GM18861 (cell line): ENCODE measurements around the gene TNP2.
"Not testable (repeated sequence)": the region's sequence is repeated elsewhere in the genome, so short reads cannot be mapped to it uniquely, and the experiment has no call there.

Source experiments
- ATAC-seq: cut with Tn5 transposase; IDR thresholded peaks from one replicate; pipeline ENCODE4 v1.9.1; 2021; ENCODE audit not compliant: unreplicated experiment

TNP2 gene

DNA sequence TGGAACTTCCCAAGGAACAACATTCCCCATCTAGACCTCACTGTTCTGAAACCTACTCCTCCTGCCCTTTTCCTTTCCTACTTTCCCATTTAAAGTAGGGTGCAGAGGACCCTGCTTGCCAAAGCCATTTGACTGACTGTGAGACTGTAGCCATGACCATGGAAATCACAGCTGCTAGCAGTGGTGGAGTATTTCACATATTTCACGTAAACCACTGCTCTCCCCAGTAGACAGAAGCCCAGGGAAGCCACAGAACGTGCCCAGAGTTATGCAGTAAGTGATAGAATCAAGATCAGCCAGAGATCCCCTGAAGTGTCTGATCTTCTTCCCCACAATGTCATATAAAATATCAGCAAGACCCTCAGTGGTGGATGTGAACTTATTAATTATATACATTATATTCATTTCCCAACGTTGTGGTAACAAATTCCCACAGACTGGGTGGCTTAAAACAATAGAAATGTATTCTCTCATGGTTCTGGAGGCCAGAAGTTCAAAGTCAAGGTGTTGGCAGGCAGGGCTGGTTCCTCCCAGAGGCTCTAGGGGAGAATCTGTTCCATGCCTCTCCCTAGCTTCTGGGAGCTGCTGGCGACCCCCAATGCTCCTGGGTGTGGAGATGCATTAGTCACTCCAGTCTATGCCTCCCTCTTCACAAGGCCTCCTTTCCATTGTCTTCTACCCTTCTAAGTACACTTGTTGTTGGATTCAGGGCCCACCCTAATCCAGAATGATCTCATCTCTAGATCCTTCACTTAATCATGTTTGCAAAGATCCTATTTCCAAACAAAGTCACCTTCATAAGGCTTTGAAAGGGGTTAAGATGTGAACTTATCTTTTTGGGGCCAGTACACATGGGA is 32.7 kb upstream of the TNP2 start:
- ATAC-seq = no peak

DNA sequence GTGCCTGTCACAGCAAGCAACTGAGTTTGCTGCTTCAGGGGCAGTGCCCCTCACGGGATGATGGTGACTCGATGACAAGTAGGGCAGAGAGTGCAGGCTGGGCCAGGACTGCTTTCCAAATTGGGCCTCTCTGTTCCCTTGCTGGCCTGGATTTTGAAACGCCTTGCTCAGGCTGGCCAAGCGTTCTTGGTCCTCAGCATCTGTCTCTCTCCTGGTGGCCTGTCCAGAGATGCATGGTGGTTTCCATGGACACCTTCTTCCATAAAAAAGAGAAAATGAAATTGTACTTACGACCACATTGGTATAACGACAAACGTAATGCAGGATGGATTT is 31.4 kb upstream of the TNP2 start:
- no peak for ATAC-seq

DNA sequence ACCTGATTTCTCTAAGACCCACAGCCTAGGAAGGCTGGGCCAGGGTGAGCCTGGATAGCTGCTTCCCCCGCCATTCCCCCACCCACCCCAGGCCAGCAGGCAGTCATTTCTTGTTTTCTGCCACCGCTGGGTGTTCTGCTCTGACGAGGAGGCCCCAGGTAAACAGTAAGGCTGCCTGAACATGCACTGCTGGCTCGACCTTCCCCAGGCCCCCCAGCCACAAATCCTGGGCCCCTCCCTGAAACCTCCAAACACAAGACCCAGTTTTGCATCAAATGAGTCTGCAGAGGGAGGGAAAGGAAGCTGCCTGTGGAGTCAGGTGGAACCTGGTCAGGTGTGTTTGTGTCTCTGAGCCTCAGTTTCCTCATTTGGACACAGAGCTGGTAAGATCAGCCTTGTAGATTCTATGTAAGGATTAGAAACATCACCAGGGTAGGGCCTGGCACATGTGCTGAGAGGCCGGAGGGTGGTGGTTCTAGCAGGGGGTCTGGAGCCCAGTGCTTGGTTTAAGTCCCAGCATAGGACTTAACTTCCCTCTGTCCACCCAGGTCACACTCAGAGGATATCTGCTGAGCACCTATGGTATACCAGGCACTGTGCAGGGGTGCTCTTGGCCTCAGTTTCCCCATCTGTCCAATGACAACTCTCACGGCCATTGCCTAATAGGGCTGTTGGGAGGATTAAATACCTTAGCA is 30.9 kb upstream of the TNP2 start:
- no peak for ATAC-seq

DNA sequence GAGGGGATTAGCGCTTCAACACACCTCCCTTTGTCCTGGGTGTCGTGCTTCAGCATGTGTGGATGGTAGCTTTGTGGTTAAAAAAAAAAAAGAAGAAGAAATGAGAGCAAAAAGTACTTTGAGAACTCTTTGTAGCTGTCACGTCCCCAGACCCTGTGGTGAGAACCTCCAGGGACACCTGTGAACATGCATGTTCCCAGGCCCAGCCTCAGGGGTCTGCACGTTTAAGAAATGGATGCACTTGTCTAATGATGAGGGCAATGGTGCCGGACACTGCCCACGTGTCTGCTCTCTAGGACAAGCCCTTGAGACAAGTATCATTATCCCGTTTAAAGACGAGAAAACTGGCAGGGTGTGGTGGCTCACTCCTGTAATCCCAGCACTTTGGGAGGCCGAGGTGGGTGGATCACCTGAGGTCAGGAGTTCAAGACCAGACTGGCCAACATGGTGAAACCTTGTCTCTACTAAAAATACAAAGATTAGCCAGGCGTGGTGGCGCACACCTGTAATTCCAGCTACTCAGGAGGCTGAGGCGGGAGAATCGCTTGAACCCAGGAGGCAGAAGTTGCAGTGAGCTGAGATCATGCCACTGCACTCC is 29.9 kb upstream of the TNP2 start:
- ATAC-seq = not testable (repeated sequence)

DNA sequence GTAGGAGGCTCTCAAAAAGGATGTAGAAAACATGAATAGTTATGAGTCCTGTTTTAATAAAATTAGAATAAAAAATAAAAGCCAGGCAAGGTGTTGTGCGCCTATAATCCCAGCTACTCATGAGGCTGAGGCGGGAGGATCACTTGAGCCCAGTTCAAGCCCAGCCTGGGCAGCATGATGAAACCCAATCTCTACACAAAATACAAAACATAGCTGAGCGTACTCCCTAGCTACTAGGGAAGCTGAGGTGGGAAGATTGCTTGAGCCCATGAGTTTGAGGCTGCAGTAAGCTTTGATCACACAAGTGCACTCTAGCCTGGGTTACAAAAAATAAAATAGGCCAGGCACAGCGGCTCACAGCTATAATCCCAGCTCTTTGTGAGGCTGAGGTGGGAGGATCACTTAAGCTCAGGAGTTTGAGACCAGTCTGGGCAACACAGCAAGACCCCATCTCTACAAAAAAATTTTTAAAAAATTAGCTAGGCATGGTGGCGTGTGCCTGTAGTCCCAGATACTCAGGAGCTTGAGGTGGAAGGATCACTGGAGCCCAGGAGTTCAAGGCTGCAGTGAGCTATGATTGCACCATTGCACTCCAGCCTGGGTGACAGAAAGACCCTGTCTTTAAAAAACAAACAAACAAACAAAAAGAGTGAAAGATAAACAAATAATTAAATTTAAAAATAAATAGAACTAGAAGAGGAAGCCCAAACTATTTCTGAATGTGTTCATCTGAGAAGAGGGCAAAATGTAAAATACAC is 29.2 kb upstream of the TNP2 start:
- no peak for ATAC-seq

DNA sequence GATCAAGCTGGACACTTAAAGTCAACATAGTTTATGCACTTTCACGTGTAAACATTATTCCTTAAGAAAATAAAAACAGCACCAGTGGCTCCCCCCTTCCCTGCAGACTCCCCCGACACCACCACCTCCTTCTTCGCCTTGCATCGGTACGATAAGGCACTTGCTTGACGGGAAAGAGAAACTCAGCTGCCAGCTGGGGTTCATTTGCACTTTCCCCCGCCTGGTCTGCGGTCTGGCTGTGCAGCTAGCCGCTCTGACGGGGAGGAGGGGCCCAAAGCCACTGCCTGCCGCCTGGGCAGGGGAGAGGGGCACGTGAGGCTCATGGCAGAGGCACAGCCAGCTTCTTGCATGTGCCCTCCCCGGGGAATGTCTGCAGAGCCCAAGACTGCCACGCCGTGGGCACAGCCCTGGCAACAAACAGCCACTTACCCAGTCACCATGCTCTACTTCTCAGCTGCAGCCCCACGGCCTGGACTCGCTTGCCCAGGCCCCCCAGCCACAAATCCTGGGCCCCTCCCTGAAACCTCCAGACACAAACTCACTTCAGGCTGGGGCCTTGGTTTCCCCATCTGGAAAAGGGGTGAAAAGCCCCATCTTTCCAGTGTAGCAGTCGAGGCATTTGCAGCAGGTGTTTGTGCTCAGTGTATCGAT is 28.5 kb upstream of the TNP2 start:
- peak; percentile 80 for ATAC-seq

DNA sequence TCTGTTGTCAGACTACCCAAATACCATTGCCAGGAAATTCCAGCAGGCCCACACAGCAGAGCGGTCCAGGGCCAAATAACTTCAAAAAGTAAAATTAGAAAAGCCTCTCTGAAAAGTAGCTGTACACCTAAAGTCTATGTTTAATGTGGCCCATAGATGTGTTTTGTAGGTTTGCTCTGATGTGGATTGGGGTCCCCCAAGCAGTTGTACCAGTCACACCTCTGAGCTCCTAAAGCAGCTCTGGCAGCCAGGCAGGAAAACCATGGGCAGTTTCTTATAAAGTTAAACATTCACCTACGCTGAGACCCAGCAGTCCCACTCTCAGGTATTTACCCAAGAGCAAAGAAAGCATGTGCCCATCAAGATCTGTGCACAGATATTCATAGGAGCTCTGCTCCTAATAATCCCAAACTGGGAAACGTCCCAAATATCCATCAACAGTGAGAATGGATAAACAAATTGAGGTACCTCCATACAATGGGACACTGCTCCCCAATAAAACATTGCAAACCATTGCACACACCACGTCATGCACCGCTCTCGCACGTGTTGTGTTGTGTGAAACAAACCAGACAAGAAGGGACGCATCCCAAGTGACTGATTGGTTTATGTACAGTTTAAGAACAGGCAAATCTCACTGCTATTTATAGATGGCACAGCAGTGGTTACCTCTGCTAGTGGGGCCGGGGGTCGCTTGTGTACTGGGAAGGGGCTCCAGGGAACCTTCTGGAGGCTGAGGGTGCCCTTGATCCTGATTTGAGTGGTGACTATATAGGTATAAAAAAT is 27.8 kb upstream of the TNP2 start:
- ATAC-seq = peak; percentile 16

DNA sequence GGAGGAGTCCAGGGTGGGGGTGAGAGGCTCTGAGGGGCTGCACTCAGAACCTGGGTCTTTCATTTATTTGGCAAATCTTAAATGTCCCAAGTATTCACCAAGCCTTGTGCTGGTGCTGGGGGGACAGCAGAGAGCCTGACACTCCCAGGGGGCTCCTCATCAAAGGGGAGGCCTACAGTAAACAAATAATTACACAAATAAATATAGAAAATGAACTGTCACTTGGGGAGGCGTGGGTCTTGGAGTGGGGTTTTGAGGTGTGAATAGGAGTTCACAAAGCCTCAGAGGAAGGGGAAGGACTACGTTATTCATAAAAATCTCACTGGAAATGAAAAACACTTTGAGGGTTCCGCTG is 27.2 kb upstream of the TNP2 start:
- no peak for ATAC-seq

DNA sequence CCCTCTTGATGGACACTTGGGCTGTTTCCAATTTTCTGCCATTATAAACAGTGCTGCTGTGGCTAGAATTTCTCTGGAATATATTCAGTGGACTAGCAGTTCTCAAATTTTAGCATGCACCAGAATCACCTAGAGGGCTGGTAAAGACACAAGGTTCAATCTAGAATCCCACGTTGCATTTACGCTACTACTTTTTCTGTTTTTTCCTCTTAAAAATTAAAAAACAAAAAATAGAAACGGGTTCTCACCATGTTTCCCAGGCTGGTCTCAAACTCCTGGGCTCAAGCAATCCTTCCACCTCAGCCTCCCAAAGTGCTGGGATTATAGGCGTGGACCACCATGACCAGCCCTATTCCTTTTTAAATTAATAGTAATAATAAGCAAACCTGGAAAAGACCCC is 26.5 kb upstream of the TNP2 start:
- ATAC-seq = no peak

DNA sequence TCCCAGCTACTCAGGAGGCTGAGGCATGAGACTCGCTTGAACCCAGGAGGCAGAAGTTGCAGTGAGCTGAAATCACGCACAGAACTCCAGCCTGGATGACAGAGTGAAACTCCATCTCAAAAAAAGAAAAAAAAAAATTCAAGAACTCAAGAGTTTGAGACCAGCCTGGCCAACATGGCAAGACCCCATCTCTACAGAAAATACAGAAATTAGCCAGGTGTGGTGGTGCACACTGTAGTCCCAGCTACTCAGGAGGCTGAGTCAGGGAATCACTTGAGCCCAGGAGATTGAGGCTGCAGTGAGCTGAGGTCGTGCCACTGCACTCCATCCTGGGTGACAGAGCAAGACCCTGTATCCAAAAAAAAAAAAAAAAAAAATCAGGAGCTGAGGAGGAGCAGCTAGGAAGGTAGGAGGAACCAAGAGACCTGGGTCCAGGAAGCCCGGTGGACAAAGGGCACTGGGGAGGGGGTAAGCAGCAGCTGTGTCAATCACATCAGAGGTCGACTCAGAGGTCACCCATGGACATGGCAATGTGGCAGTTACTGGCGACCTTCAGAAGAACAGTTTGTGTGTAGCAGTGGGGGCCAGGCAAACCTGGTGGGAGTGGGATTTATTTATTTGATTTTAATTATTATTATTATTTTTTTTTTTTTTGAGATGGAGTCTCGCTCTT is 23.1 kb upstream of the TNP2 start:
- no peak for ATAC-seq

DNA sequence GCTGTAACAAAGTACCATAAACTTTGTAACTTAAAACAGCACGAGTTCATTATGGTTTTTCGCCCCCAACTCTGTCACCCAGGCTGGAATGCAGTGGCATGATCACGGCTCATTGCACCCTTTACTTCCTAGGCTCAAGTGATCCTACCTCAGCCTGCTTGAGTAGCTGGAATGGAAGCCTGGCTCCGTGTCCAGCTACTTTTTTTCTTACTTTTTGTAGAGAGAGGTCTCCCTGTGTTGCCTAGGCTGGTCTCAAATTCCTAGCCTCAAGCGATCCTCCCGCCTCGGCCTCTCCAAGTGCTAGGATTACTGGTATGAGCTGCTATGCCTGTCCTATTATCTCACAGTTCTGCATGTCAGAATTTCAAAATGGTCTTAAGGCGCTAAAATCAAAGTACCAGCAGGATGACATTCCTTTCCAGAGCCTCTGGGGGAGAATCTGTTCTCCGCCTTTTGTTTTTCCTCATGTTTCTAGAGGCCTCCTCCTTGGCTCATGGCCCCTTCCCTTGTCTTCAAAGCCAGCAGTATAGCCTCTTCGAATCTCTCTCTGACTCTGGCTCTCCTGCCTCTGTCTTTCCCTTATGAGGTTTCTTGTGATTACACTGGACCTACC is 22.1 kb upstream of the TNP2 start:
- ATAC-seq = no peak

DNA sequence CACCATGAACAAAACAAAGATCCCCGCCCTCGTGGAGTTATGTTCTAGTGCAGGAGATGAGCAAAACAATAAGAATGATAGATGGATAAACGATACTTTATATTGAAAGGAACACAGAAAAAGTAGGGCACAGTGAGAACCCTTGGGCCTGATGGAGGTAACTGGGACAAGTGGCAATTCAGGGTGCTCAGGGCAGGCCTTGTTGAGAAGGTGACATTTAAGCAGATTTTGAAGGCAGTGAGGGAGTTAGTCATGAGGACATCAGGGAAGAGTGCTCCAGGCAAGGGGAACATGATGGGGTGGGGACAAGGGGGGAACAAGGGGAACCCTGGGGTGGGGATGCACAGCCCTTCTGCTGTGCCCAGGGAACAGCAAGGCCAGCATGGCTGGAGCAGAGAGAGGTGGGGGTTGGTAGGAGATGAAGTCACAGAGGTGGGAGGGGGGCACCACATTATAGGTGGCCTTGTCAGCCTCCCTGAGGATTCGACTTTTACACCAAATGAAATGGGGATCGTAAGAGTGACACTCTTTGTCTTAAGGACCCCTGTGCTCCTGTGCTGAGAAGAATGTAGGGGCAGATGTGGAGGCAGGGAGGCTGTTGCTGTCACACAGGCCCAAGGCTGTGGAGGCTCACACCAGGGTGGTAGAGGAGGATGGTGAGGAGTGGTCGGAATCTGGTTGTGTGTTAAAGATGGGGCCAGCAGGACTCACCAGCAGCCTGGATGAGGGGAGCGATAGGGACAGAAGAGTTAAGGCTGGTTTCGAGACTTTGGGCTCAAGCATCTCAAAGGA is 21.2 kb upstream of the TNP2 start:
- ATAC-seq = no peak

DNA sequence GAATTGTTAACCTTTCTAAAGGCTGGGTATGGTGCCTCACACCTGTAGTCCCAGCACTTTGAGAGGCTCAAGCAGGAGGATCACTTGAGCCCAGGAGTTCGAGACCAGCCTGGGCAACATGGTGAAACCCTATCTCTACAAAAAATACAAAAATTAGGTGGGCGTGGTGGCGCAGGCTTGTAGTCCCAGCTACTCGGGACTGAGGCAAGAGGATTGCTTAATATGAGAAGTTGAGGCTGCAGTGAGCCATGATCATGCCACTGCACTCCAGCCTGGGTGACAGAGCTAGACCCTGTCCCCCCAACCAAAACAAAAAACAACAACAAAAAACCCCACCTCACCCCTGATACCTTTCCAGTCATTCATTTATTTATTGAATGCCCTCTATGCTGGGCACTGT is 20.6 kb upstream of the TNP2 start:
- not testable (repeated sequence) for ATAC-seq

DNA sequence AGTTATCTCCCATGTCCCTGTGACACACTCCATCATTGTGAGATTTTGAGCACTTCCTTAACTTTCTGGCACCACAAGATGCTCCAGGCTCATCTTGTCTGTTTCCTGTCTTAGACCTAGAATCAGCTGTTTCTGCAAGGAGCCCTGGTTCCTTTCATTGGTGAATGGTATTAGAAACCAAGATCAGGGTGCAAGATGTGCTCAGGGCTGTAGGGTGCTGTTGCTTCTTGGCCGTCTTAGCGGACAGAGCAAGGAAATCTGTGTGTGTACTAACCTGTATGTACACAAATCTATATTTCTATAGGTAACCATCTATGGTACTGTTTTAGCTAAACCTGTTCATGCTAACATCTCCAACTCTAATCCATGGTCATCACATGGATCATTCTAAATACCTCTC is 20.1 kb upstream of the TNP2 start:
- ATAC-seq = no peak

DNA sequence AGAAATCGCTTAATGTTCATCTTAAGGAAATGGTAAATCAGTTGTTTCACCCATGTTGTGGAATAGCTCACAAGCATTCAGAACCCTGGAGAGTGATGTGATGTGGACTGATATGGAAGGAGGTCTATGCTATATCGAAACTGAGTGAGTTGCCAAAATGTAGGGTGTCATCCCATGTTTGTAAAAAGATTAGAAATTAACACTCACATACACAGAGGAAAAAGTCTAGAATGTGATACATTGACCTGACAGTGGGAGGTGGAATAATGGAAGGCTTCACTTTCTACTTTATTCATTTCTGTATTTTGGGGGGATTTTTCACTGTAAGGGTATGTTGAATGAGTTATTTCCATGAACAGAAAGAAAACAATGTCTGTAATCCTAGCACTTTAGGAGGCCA is 16.7 kb upstream of the TNP2 start:
- ATAC-seq = no peak

DNA sequence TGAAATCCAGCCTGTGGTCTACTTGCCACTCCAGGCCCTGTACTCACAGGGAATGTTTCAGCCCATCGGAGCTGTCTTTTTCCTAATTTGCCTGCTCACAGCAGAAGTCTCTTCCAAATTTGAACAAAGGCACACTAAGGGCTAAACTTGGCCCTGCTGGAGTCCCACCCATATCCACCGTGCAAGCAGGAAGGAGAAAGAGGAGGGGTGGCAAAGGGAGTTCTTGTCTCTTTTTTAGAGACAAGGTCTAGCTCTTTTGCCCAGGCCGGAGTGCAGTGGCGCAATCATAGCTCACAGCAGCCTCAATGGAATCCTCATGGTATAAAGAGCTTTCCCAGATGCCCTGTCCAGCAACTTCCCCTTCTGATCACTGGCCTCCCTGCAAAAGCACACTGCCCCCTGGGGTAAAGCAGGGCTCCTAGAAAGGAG is 14.7 kb upstream of the TNP2 start:
- no peak for ATAC-seq

DNA sequence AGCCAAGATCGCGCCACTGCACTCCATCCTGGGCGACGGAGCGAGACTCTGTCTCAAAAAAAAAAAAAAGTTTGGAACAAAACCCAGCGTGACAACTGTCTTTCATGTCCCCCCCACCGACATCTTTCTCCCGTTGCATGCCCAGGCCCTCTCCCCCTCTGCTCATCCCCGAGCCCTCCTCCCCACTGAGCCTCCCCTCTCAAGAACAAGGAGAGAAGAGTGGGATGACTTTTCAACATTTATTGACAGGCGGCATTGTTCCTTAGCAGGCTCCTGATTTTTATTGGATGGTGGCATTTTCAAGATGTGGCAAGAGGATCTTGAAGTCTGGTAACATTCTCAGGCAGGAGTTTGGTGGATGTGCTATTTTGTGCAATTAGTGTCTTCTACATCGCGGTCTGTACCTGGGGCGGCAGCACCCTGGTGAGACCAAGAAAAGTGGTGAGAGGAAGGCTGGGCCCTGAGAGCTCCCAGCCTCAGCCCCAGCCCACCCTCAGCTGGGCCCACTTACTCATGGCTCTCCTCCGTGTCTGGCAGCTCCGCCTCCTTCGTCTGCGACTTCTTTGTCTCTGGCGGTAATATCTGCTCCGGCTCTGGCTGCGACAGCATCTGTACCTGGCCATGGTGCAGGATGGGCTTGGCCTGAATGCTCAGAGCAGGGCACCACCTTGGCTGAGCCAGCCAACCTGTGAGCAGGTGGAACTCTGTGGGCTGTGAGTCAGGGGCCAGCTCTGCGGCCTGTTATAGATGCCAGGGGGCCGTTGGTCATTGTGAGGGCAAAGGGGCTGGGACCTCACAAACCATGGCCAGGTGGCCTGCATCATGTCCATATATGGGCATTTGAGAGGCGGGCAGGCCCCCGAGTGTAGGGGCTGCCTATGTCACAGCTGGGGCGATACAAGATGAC is 11.7 kb upstream of the TNP2 start, which contains the start of gene PRM1:
PRM1 (minus strand) TSS at position 715 of the 907 bp plus-strand sequence; CDS start at position 623, 92 bp downstream.
- no peak for ATAC-seq
